ENCODE data around the gene AIMP1. TPM values are rescaled to one million over a fixed set of nuclear protein-coding genes. Genes with fewer than 3 reads are reported as not detected.

AIMP1 gene
- total RNA-seq, 2 donors from 2014 or later: 45.1 to 56.2 TPM

GRCh38 chr4:106362086-106362825 lies 45.9 kb downstream of the AIMP1 start:
- Histone ChIP-seq H3K9ac (ENCODE audit: low read depth in 2 of 2, low read length in 2 of 2) (no peak overlapping the region), H3K4me3 (no peak overlapping the region), H3K27ac (no peak overlapping the region), H3K27me3 (no peaks in the 10 kb centered on the region), H3K9me3 (no peaks in the 10 kb centered on the region), H3K36me3 (no peaks in the 10 kb centered on the region), H3K4me1 (no peaks in the 10 kb centered on the region)
- no peak for DNase-seq
- TF ChIP-seq CTCF (IDR thresholded peaks at IDR 0.05): no peak
- intact Hi-C loops (cut with DNase I): no loop called here

GRCh38 chr4:106364282-106364681 lies 47.9 kb downstream of the AIMP1 start:
- no peak for DNase-seq
- no peak for TF ChIP-seq CTCF (IDR thresholded peaks at IDR 0.05)
- Histone ChIP-seq H3K36me3 (no peaks in the 10 kb centered on the region), H3K9ac (ENCODE audit: low read depth in 2 of 2, low read length in 2 of 2) (no peak overlapping the region), H3K4me1 (no peaks in the 10 kb centered on the region), H3K9me3 (no peaks in the 10 kb centered on the region), H3K27me3 (no peaks in the 10 kb centered on the region), H3K27ac (no peak overlapping the region), H3K4me3 (no peak overlapping the region)
- intact Hi-C loops (cut with DNase I): no loop called here

GRCh38 chr4:106365613-106366012 lies 49.3 kb downstream of the AIMP1 start:
- intact Hi-C loops (cut with DNase I): no loop called here

GRCh38 chr4:106366026-106366425 lies 49.7 kb downstream of the AIMP1 start:
- Histone ChIP-seq H3K9me3 (no peaks in the 10 kb centered on the region), H3K36me3 (no peaks in the 10 kb centered on the region), H3K9ac (ENCODE audit: low read depth in 2 of 2, low read length in 2 of 2) (no peak overlapping the region), H3K27me3 (no peaks in the 10 kb centered on the region), H3K27ac (no peak overlapping the region), H3K4me3 (no peak overlapping the region), H3K4me1 (no peaks in the 10 kb centered on the region)
- no peak for DNase-seq
- intact Hi-C loops (cut with DNase I): no loop called here
- TF ChIP-seq CTCF (IDR thresholded peaks at IDR 0.05): no peak

More at GRCh38 chr4:106365613-106366012, 49.3 kb downstream of the AIMP1 start:
- H3K9me3 ChIP-seq: no peaks in the 10 kb centered on the region
- TF ChIP-seq CTCF (IDR thresholded peaks at IDR 0.05): no peak
- no peaks in the 10 kb centered on the region for H3K36me3 ChIP-seq
- DNase-seq: no peak
- no peak overlapping the region for H3K9ac ChIP-seq (ENCODE audit: low read depth in 2 of 2, low read length in 2 of 2)
- H3K27ac ChIP-seq: no peak overlapping the region
- H3K4me3 ChIP-seq: no peak overlapping the region
- no peaks in the 10 kb centered on the region for H3K27me3 ChIP-seq
- H3K4me1 ChIP-seq: no peaks in the 10 kb centered on the region

GRCh38 chr4:106367072-106367471 lies 50.7 kb downstream of the AIMP1 start:
- Histone ChIP-seq H3K27ac (no peak overlapping the region), H3K9ac (ENCODE audit: low read depth in 2 of 2, low read length in 2 of 2) (no peak overlapping the region), H3K36me3 (no peaks in the 10 kb centered on the region), H3K4me1 (no peaks in the 10 kb centered on the region), H3K27me3 (no peaks in the 10 kb centered on the region), H3K4me3 (no peak overlapping the region), H3K9me3 (no peaks in the 10 kb centered on the region)
- intact Hi-C loops (cut with DNase I): no loop called here
- no peak for TF ChIP-seq CTCF (IDR thresholded peaks at IDR 0.05)
- no peak for DNase-seq
